NCI-H2171 treated with DMSO at 0.1 percent for 48 hours (cell line): ENCODE results near the gene PRKN.
"Not testable (repeated sequence)": the region's sequence is repeated elsewhere in the genome, so short reads cannot be mapped to it uniquely, and the experiment has no call there.

Source experiments
- DNase-seq: peaks from one replicate; lab custom pipeline; 2025; lab: John Stamatoyannopoulos, UW

Gene PRKN

GRCh38 chr6:162710936-162711335 is 16.6 kb downstream of the PRKN start:
- DNase-seq = no peak

- no peak for DNase-seq
These were observed 17.1 kb downstream of the PRKN start for GRCh38 chr6:162710419-162710818.

- no peak for DNase-seq
These were observed 18.1 kb downstream of the PRKN start for GRCh38 chr6:162709431-162709830.

GRCh38 chr6:162708971-162709370 is 18.6 kb downstream of the PRKN start:
- no peak for DNase-seq

- DNase-seq = peak; percentile 33
These were observed 21.3 kb downstream of the PRKN start for GRCh38 chr6:162706232-162706631.

GRCh38 chr6:162705736-162706135 is 21.8 kb downstream of the PRKN start:
- DNase-seq = no peak

GRCh38 chr6:162704001-162704400 is 23.6 kb downstream of the PRKN start:
- DNase-seq = no peak

- no peak for DNase-seq
These were observed 25.1 kb downstream of the PRKN start for GRCh38 chr6:162702446-162702845.

GRCh38 chr6:162701551-162701950 is 26.0 kb downstream of the PRKN start:
- DNase-seq = no peak

- no peak for DNase-seq
These were observed 26.6 kb downstream of the PRKN start for GRCh38 chr6:162700966-162701365.

- DNase-seq = no peak
These were observed 27.6 kb downstream of the PRKN start for GRCh38 chr6:162699961-162700360.

- DNase-seq = no peak
These were observed 29.1 kb downstream of the PRKN start for GRCh38 chr6:162698440-162698839.

GRCh38 chr6:162697872-162698403 is 29.6 kb downstream of the PRKN start:
- peak; percentile 50 for DNase-seq

- no peak for DNase-seq
These were observed 37.4 kb downstream of the PRKN start for GRCh38 chr6:162690158-162690557.

- no peak for DNase-seq
These were observed 38.7 kb downstream of the PRKN start for GRCh38 chr6:162688751-162689345.

- no peak for DNase-seq
These were observed 42.0 kb downstream of the PRKN start for GRCh38 chr6:162685586-162685985.

- no peak for DNase-seq
These were observed 42.6 kb downstream of the PRKN start for GRCh38 chr6:162684961-162685360.

- no peak for DNase-seq
These were observed 43.5 kb downstream of the PRKN start for GRCh38 chr6:162684052-162684451.

GRCh38 chr6:162683135-162683534 is 44.4 kb downstream of the PRKN start:
- DNase-seq = no peak

GRCh38 chr6:162681447-162681846 is 46.1 kb downstream of the PRKN start:
- DNase-seq = no peak

- DNase-seq = no peak
These were observed 46.7 kb downstream of the PRKN start for GRCh38 chr6:162680871-162681270.

GRCh38 chr6:162680367-162680766 is 47.2 kb downstream of the PRKN start:
- DNase-seq = no peak

GRCh38 chr6:162679681-162680080 is 47.9 kb downstream of the PRKN start:
- no peak for DNase-seq

GRCh38 chr6:162678896-162679295 is 48.7 kb downstream of the PRKN start:
- not testable (repeated sequence) for DNase-seq
